ENCODE measurements around the gene MMP13. TPM values are rescaled to one million over a fixed set of nuclear protein-coding genes. Genes with fewer than 3 reads are reported as not detected.

MMP13 gene
- total and polyA plus RNA-seq, 5 experiments from 2014 or later: not detected

DNA sequence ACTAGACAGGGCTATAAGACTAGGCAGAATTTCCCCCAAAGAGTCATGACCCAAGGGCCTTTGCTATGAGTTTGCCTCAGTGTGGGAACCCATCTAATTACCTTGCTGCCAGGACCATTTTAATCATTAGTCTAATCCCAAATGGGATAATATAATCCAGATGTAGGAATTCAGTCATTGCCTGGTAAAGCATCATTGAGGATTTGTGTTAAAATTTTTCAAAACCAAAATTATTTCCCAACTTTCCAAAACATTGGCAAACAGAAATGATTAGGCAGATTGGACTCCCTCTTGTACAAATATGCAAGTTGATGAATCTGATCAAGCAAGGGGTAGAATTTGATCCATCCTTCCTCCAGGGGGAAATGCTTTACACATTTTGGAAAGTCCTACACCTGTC, 16.2 kb upstream of the MMP13 start:
- POLR2A ChIA-PET: no interaction called here
- no peak overlapping the region for H3K4me3 Mint-ChIP-seq
- no peaks in the 10 kb centered on the region for H3K36me3 Mint-ChIP-seq
- H3K9me3 Mint-ChIP-seq: peaks cover 0 to 3% (median 0%) of the 10 kb centered on the region in 9 donors
- no peak overlapping the region for H3K27ac Mint-ChIP-seq
- ATAC-seq (no peak), DNase-seq (no peak)
- H3K27me3 Mint-ChIP-seq: peaks cover 7 to 25% (median 18%) of the 10 kb centered on the region in 5 donors
- H3K4me1 Mint-ChIP-seq: no peaks in the 10 kb centered on the region

DNA sequence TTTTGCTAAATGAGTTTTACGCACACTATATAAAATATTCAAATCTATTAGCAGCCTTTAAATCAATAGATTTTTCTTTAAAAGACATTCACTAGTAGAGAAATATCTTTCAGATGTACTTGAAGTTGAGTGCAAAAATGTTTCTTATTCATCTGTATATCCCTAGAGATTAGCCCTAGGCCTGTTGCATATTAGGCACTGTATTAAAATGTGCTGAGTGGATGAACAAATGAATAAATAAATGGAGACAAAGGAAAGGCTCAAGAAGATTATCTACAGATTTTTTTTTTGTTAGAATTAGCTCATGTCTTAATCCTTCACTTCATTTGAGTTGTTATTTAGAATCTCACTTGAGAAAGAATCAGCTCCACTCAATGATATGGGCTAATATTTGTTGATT, 12.0 kb upstream of the MMP13 start:
- ATAC-seq (no peak), DNase-seq (no peak)
- peaks cover 0 to 3% (median 0%) of the 10 kb centered on the region in 9 donors for H3K9me3 Mint-ChIP-seq
- H3K27me3 Mint-ChIP-seq: peaks cover 6 to 25% (median 17%) of the 10 kb centered on the region in 5 donors
- no peak overlapping the region for H3K4me3 Mint-ChIP-seq
- H3K36me3 Mint-ChIP-seq: no peaks in the 10 kb centered on the region
- no peak overlapping the region for H3K27ac Mint-ChIP-seq
- H3K4me1 Mint-ChIP-seq: no peaks in the 10 kb centered on the region
- POLR2A ChIA-PET: no interaction called here

DNA sequence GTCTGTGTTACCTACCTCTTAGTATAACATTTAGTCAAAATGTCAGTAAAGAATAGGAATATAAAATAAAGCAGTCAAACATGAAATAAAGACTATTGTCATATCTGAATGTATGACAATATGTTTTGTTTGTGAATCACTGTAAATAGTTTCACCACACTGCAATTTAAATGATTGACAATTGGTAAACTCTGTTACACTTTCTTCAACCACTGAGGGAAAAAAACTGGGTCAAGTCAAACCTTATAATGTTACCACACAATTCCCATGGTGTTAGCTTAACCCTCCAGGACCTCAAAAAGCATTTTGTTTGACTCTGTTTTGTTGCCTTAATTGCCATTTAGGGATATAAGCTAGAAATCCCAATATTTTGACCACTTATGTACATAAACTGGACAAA, 10.5 kb upstream of the MMP13 start:
- Mint-ChIP-seq H3K27me3 (peaks cover 6 to 19% (median 12%) of the 10 kb centered on the region in 5 donors), H3K9me3 (peaks cover 0 to 3% (median 0%) of the 10 kb centered on the region in 9 donors), H3K4me3 (no peak overlapping the region), H3K36me3 (no peaks in the 10 kb centered on the region), H3K27ac (no peak overlapping the region), H3K4me1 (no peaks in the 10 kb centered on the region)
- POLR2A ChIA-PET: no interaction called here
- ATAC-seq: no peak
- no peak for DNase-seq

GRCh38 chr11:102964867-102965266, 9.3 kb upstream of the MMP13 start:
- Mint-ChIP-seq H3K27me3 (peaks cover 3 to 20% (median 10%) of the 10 kb centered on the region in 5 donors), H3K36me3 (no peaks in the 10 kb centered on the region), H3K9me3 (peaks cover 0 to 3% (median 0%) of the 10 kb centered on the region in 9 donors), H3K4me3 (no peak overlapping the region), H3K27ac (peak overlapping the region in 1 of 10 donors; percentile 9), H3K4me1 (no peaks in the 10 kb centered on the region)
- POLR2A ChIA-PET: no interaction called here
- no peak for DNase-seq
- no peak for ATAC-seq

DNA sequence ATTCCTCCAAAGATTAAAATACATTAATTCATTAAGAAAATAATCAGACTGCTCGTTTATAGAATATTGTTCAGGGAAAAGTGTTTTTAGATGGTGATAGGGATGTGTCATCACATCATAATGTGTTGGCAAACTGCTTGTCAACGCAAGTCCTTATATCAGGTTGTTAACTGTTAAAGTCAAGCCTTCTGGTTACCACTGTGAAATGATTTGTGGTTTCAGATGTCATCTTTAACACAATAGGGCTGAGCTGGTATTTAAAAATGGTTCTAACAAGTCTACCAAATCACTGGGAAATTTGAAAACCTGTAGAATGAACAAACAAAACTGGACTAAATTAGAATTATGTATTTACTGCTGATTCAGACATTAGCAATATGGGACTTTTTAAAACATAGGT, 2.4 kb upstream of the MMP13 start:
- ATAC-seq: no peak
- Mint-ChIP-seq H3K4me3 (no peak overlapping the region), H3K4me1 (no peaks in the 10 kb centered on the region), H3K27ac (no peak overlapping the region), H3K27me3 (peaks cover 1 to 21% (median 8%) of the 10 kb centered on the region in 5 donors), H3K36me3 (no peaks in the 10 kb centered on the region), H3K9me3 (no peaks in the 10 kb centered on the region)
- no peak for DNase-seq
- POLR2A ChIA-PET: no interaction called here

DNA sequence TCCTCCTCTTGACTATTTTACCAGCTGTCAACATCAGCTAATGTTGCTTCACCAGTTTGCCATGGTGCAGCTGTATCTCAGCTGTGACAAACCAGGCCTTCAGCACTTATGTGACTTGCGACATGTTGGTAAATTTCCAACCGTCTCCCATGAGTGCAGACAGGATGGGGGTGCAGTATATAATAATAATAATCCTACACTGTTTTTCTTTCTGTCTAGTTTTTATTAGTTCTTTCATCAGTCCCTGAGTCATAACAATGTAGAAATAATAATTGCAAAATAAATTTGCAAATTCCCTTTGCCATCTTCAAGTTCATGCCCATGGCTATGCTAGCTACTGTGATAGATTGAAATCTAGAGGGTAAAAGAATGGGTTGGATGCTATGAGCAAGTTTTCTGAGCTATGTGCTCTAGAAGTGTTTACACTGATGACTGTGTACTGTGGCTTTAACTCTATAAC, 4.9 kb downstream of the MMP13 start:
- POLR2A ChIA-PET: no interaction called here
- Mint-ChIP-seq H3K4me3 (no peak overlapping the region), H3K27me3 (peaks cover 0 to 6% (median 5%) of the 10 kb centered on the region in 5 donors), H3K36me3 (no peaks in the 10 kb centered on the region), H3K9me3 (peaks cover 0 to 2% (median 0%) of the 10 kb centered on the region in 9 donors), H3K27ac (no peak overlapping the region), H3K4me1 (no peaks in the 10 kb centered on the region)
- DNase-seq: no peak
- no peak for ATAC-seq

GRCh38 chr11:102946237-102946636, 9.3 kb downstream of the MMP13 start:
- H3K27me3 Mint-ChIP-seq: peaks cover 3 to 13% (median 6%) of the 10 kb centered on the region in 5 donors
- POLR2A ChIA-PET: no interaction called here
- no peaks in the 10 kb centered on the region for H3K36me3 Mint-ChIP-seq
- ATAC-seq (no peak), DNase-seq (no peak)
- H3K4me1 Mint-ChIP-seq: peaks cover 0 to under 1% (median 0%) of the 10 kb centered on the region in 4 donors
- no peak overlapping the region for H3K27ac Mint-ChIP-seq
- H3K4me3 Mint-ChIP-seq: no peak overlapping the region
- peaks cover 0 to 2% (median 0%) of the 10 kb centered on the region in 9 donors for H3K9me3 Mint-ChIP-seq

- DNase-seq (peak in 6 of 10 donors; percentile 4 to 41 (median 30)), ATAC-seq (peak; percentile 37 to 67)
- Mint-ChIP-seq H3K36me3 (no peaks in the 10 kb centered on the region), H3K27ac (peak overlapping the region in 1 of 10 donors; percentile 8), H3K4me3 (no peak overlapping the region), H3K27me3 (peaks cover 3 to 27% (median 6%) of the 10 kb centered on the region in 5 donors), H3K4me1 (peaks cover 0 to 3% (median under 1%) of the 10 kb centered on the region in 4 donors), H3K9me3 (peaks cover 0 to 8% (median 0%) of the 10 kb centered on the region in 9 donors)
- POLR2A ChIA-PET: no interaction called here
These were observed 14.6 kb downstream of the MMP13 start for GRCh38 chr11:102940714-102941588.

- POLR2A ChIA-PET: no interaction called here
- Mint-ChIP-seq H3K36me3 (no peaks in the 10 kb centered on the region), H3K27me3 (peaks cover 3 to 35% (median 12%) of the 10 kb centered on the region in 5 donors), H3K4me3 (no peak overlapping the region), H3K4me1 (peaks cover 0 to 3% (median under 1%) of the 10 kb centered on the region in 4 donors), H3K27ac (no peak overlapping the region), H3K9me3 (peaks cover 0 to 8% (median 0%) of the 10 kb centered on the region in 9 donors)
- no peak for DNase-seq
- no peak for ATAC-seq
These were observed 18.5 kb downstream of the MMP13 start for GRCh38 chr11:102936864-102937509.

GRCh38 chr11:102935514-102935913, 20.0 kb downstream of the MMP13 start:
- DNase-seq: no peak
- H3K27me3 Mint-ChIP-seq: peaks cover 0 to 32% (median 11%) of the 10 kb centered on the region in 5 donors
- POLR2A ChIA-PET: no interaction called here
- peaks cover 0 to 8% (median 0%) of the 10 kb centered on the region in 9 donors for H3K9me3 Mint-ChIP-seq
- no peaks in the 10 kb centered on the region for H3K4me1 Mint-ChIP-seq
- H3K36me3 Mint-ChIP-seq: no peaks in the 10 kb centered on the region
- H3K4me3 Mint-ChIP-seq: no peak overlapping the region
- no peak overlapping the region for H3K27ac Mint-ChIP-seq
- no peak for ATAC-seq

GRCh38 chr11:102934735-102935134, 20.8 kb downstream of the MMP13 start:
- H3K4me1 Mint-ChIP-seq: no peaks in the 10 kb centered on the region
- H3K27ac Mint-ChIP-seq: no peak overlapping the region
- no peaks in the 10 kb centered on the region for H3K36me3 Mint-ChIP-seq
- H3K9me3 Mint-ChIP-seq: peaks cover 0 to 8% (median 0%) of the 10 kb centered on the region in 9 donors
- no peak for ATAC-seq
- peaks cover 2 to 28% (median 11%) of the 10 kb centered on the region in 5 donors for H3K27me3 Mint-ChIP-seq
- DNase-seq: no peak
- POLR2A ChIA-PET: no interaction called here
- H3K4me3 Mint-ChIP-seq: no peak overlapping the region

GRCh38 chr11:102933627-102934026, 21.9 kb downstream of the MMP13 start:
- no peaks in the 10 kb centered on the region for H3K4me1 Mint-ChIP-seq
- H3K9me3 Mint-ChIP-seq: peaks cover 0 to 8% (median 0%) of the 10 kb centered on the region in 9 donors
- no peak overlapping the region for H3K4me3 Mint-ChIP-seq
- ATAC-seq (no peak), DNase-seq (no peak)
- H3K27me3 Mint-ChIP-seq: peaks cover 2 to 23% (median 10%) of the 10 kb centered on the region in 5 donors
- no peak overlapping the region for H3K27ac Mint-ChIP-seq
- H3K36me3 Mint-ChIP-seq: no peaks in the 10 kb centered on the region
- POLR2A ChIA-PET: no interaction called here

DNA sequence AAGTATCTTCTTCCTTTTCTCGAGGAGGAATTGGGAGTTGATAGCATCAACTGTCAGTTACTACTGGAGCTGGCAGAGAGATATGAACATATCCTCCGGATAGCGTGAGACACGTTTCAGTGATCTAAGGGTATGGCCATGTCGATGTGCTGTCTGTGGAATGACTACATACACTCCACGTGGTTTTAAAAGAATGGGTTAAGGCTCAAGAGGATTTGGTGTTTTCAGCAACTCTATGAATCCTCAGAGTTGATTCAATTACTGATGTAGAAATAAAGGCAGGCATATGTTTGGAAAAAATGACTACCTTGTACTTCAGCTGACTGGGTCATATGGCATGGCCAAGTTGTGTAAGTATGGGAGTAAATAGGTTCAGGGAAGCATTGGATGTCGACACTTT, 22.9 kb downstream of the MMP13 start:
- Mint-ChIP-seq H3K4me1 (no peaks in the 10 kb centered on the region), H3K27ac (peak overlapping the region in 1 of 10 donors; percentile 26), H3K36me3 (no peaks in the 10 kb centered on the region), H3K9me3 (peaks cover 0 to 8% (median 0%) of the 10 kb centered on the region in 9 donors), H3K27me3 (peaks cover 2 to 23% (median 10%) of the 10 kb centered on the region in 5 donors), H3K4me3 (no peak overlapping the region)
- DNase-seq: no peak
- no peak for ATAC-seq
- POLR2A ChIA-PET: no interaction called here
